ENCODE data around the gene RICTOR. TPM values are rescaled to one million over a fixed set of nuclear protein-coding genes. Genes with fewer than 3 reads are reported as not detected.

RICTOR gene
- total RNA-seq, 2 experiments from 2014 or later: 125 TPM

DNA sequence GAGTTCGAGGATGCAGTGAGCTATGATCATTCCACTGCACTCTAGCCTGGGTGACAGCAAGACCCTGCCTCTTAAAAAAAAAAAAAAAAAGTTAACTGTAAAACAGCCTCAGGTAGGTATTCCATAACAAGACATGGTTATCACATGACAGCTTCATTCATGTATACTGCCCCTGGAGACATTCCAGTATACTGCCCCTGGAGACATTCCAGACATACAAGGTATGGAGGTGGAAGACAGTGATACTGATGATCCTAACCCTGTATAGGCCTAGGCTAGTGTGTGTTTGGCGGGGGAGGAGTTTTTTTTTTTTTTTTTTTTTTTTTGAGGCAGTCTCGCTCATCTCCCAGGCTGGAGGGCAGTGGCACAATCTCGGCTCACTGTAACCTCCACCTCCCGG, 105.5 kb downstream of the RICTOR start:
- no peak overlapping the region for H3K4me3 Mint-ChIP-seq
- no peaks in the 10 kb centered on the region for H3K4me1 Mint-ChIP-seq (ENCODE audit: low read depth)
- POLR2A ChIA-PET: no interaction called here
- H3K4me3 ChIP-seq (ENCODE audit: low read length): no peak overlapping the region
- H3K9me3 ChIP-seq (ENCODE audit: control insufficient read depth in 1 of 2, insufficient read depth in 1 of 2, low read length in 2 of 2): no peaks in the 10 kb centered on the region
- CTCF ChIA-PET: interaction anchor here (0.6 to 1.0 kb wide), 3 partner anchors 8 to 1334 kb away, joined by 3 to 4 read pairs (median 4); no protein-coding TSS in a partner anchor
- peaks cover 76% of the 10 kb centered on the region for H3K36me3 Mint-ChIP-seq (ENCODE audit: low read depth)
- peaks cover 71% of the 10 kb centered on the region for H3K36me3 ChIP-seq (ENCODE audit: insufficient read depth, low read length)
- TF ChIP-seq, protein P1, sequence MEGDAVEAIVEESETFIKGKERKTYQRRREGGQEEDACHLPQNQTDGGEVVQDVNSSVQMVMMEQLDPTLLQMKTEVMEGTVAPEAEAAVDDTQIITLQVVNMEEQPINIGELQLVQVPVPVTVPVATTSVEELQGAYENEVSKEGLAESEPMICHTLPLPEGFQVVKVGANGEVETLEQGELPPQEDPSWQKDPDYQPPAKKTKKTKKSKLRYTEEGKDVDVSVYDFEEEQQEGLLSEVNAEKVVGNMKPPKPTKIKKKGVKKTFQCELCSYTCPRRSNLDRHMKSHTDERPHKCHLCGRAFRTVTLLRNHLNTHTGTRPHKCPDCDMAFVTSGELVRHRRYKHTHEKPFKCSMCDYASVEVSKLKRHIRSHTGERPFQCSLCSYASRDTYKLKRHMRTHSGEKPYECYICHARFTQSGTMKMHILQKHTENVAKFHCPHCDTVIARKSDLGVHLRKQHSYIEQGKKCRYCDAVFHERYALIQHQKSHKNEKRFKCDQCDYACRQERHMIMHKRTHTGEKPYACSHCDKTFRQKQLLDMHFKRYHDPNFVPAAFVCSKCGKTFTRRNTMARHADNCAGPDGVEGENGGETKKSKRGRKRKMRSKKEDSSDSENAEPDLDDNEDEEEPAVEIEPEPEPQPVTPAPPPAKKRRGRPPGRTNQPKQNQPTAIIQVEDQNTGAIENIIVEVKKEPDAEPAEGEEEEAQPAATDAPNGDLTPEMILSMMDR (IDR thresholded peaks at IDR 0.05): no peak
- no peaks in the 10 kb centered on the region for H3K4me1 ChIP-seq (ENCODE audit: insufficient read depth, low read length)
- no peaks in the 10 kb centered on the region for H3K9me3 Mint-ChIP-seq
- no peak for ATAC-seq (ENCODE audit: poor library complexity)
- H3K27me3 Mint-ChIP-seq: no peaks in the 10 kb centered on the region
- DNase-seq: no peak
- intact Hi-C loops (cut with DNase I, micrococcal nuclease): loop anchor here in 1 of 2 experiments (5.0 kb wide), 1 partner anchor 144 kb away; no protein-coding TSS in a partner anchor
- H3K27ac Mint-ChIP-seq: no peak overlapping the region
- H3K27me3 ChIP-seq (ENCODE audit: control insufficient read depth in 1 of 2, insufficient read depth in 2 of 2, low read length in 2 of 2): no peaks in the 10 kb centered on the region
- no peak overlapping the region for H3K27ac ChIP-seq (ENCODE audit: low read depth in 1 of 2, low read length in 2 of 2)

DNA sequence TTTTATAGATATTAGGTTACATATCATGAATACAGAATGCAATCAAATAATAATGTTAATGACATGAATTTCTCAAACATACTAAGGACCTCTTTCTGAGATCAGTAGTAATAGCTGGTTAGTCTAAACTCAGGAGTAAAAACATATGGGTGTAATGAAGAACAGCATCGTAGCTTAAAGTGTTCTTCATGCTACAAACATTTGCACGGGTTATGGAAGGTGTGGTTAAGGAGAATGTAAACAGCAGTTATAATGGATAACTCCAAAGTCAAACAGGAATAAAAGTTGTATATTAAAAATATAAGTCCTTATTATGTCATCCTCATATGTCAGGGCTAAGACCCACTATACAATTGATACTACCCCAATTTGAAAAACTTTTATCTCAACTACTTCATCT, 112.5 kb downstream of the RICTOR start:
- no peaks in the 10 kb centered on the region for H3K27me3 ChIP-seq (ENCODE audit: control insufficient read depth in 1 of 2, insufficient read depth in 2 of 2, low read length in 2 of 2)
- no peak overlapping the region for H3K27ac Mint-ChIP-seq
- DNase-seq (no peak), ATAC-seq (ENCODE audit: poor library complexity) (no peak)
- no peaks in the 10 kb centered on the region for H3K27me3 Mint-ChIP-seq
- intact Hi-C loops (cut with DNase I, micrococcal nuclease): loop anchor here in 1 of 2 experiments (1.0 kb wide), 1 partner anchor 34 kb away; no protein-coding TSS in a partner anchor
- H3K4me3 Mint-ChIP-seq: no peak overlapping the region
- H3K9me3 Mint-ChIP-seq: no peaks in the 10 kb centered on the region
- no peak overlapping the region for H3K4me3 ChIP-seq (ENCODE audit: low read length)
- H3K4me1 Mint-ChIP-seq (ENCODE audit: low read depth): no peaks in the 10 kb centered on the region
- H3K4me1 ChIP-seq (ENCODE audit: insufficient read depth, low read length): no peaks in the 10 kb centered on the region
- peaks cover 88% of the 10 kb centered on the region for H3K36me3 Mint-ChIP-seq (ENCODE audit: low read depth)
- TF ChIP-seq, protein P1 (IDR thresholded peaks at IDR 0.05): no peak
- POLR2A ChIA-PET: no interaction called here
- CTCF ChIA-PET: interaction anchor here (1.8 kb wide), 1 partner anchor 8 kb away, joined by 4 read pairs; no protein-coding TSS in a partner anchor
- H3K27ac ChIP-seq (ENCODE audit: low read depth in 1 of 2, low read length in 2 of 2): no peak overlapping the region
- H3K36me3 ChIP-seq (ENCODE audit: insufficient read depth, low read length): peaks cover 90% of the 10 kb centered on the region
- no peaks in the 10 kb centered on the region for H3K9me3 ChIP-seq (ENCODE audit: control insufficient read depth in 1 of 2, insufficient read depth in 1 of 2, low read length in 2 of 2)

DNA sequence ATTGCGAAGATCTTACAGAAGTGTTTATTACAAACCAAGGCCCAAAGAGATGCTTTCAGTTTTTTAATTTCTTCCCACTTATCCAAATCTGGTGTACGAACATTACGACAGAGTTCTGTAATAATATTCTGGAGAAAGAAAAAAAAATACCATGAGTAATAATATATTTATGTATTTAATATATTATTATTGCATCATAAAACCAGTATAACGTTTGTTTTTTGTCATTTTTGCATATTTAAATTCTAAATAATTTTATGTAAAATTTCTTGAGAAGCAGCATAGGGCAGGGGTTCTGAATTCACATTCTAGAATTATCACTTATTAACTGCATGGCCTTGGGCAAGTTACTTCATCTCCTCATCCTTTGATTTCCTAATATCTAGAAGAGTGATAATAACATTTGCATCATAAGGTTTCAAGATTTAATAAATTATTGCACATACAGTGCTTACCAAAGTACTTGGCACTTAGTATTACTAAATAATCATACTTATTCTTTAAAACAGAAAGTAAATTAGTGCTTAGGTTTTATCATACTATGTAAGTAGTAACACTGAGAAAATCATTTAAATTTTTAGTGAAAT, 120.7 kb downstream of the RICTOR start:
- no peaks in the 10 kb centered on the region for H3K4me1 Mint-ChIP-seq (ENCODE audit: low read depth)
- DNase-seq: no peak
- CTCF ChIA-PET: no interaction called here
- ATAC-seq (ENCODE audit: poor library complexity): no peak
- Histone ChIP-seq H3K36me3 (ENCODE audit: insufficient read depth, low read length) (peaks cover 95% of the 10 kb centered on the region), H3K9me3 (ENCODE audit: control insufficient read depth in 1 of 2, insufficient read depth in 1 of 2, low read length in 2 of 2) (no peaks in the 10 kb centered on the region), H3K4me3 (ENCODE audit: low read length) (no peak overlapping the region), H3K27me3 (ENCODE audit: control insufficient read depth in 1 of 2, insufficient read depth in 2 of 2, low read length in 2 of 2) (no peaks in the 10 kb centered on the region), H3K27ac (ENCODE audit: low read depth in 1 of 2, low read length in 2 of 2) (no peak overlapping the region), H3K4me1 (ENCODE audit: insufficient read depth, low read length) (no peaks in the 10 kb centered on the region)
- H3K4me3 Mint-ChIP-seq: no peak overlapping the region
- H3K27ac Mint-ChIP-seq: no peak overlapping the region
- H3K36me3 Mint-ChIP-seq (ENCODE audit: low read depth): peaks cover 91% of the 10 kb centered on the region
- H3K9me3 Mint-ChIP-seq: no peaks in the 10 kb centered on the region
- intact Hi-C loops (cut with DNase I, micrococcal nuclease): loop anchor here (5.0 to 10.0 kb wide), 2 partner anchors 174 to 1801 kb away; partner anchors contain the start of gene TTC33 (in 1 of the 2)
- no peaks in the 10 kb centered on the region for H3K27me3 Mint-ChIP-seq
- TF ChIP-seq, protein P1 (IDR thresholded peaks at IDR 0.05): no peak
- POLR2A ChIA-PET: no interaction called here
